ENCODE measurements around the gene FCGR2B. TPM values are rescaled to one million over a fixed set of nuclear protein-coding genes. Genes with fewer than 3 reads are reported as not detected.

The FCGR2B gene
- total RNA-seq, 1 donor from 2014 or later = 14.5 TPM

DNA sequence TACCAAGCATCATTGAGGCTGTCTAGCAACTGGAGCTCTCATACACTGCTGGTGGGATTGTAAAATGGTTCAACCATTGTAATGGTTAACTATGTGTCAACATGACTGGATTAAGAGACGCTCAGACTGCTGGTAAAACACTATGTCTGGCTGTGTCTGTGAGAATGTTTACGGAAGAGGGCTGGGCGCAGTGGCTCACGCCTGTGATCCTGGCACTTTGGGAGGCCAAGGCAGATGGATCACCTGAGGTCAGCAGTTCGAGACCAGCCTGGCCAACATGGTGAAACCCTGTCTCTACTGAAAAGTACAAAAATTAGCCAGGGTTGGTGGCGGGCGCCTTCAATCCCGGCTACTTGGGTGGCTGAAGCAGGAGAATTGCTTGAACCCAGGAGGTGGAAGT, 39.3 kb downstream of the FCGR2B start:
- H3K4me1 ChIP-seq = peaks cover 0 to 4% of the 10 kb centered on the region in 2 donors
- DNase-seq (ENCODE audit: low spot score in 2 of 2) = no peak
- intact Hi-C loops (cut with DNase I) = no loop called here
- no peaks in the 10 kb centered on the region for H3K36me3 ChIP-seq
- H3K27ac ChIP-seq = no peak overlapping the region
- H3K4me3 ChIP-seq = no peak overlapping the region
- no peaks in the 10 kb centered on the region for H3K27me3 ChIP-seq
- TF ChIP-seq, protein P1, sequence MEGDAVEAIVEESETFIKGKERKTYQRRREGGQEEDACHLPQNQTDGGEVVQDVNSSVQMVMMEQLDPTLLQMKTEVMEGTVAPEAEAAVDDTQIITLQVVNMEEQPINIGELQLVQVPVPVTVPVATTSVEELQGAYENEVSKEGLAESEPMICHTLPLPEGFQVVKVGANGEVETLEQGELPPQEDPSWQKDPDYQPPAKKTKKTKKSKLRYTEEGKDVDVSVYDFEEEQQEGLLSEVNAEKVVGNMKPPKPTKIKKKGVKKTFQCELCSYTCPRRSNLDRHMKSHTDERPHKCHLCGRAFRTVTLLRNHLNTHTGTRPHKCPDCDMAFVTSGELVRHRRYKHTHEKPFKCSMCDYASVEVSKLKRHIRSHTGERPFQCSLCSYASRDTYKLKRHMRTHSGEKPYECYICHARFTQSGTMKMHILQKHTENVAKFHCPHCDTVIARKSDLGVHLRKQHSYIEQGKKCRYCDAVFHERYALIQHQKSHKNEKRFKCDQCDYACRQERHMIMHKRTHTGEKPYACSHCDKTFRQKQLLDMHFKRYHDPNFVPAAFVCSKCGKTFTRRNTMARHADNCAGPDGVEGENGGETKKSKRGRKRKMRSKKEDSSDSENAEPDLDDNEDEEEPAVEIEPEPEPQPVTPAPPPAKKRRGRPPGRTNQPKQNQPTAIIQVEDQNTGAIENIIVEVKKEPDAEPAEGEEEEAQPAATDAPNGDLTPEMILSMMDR (IDR thresholded peaks at IDR 0.05) = no peak
- no peaks in the 10 kb centered on the region for H3K9me3 ChIP-seq

DNA sequence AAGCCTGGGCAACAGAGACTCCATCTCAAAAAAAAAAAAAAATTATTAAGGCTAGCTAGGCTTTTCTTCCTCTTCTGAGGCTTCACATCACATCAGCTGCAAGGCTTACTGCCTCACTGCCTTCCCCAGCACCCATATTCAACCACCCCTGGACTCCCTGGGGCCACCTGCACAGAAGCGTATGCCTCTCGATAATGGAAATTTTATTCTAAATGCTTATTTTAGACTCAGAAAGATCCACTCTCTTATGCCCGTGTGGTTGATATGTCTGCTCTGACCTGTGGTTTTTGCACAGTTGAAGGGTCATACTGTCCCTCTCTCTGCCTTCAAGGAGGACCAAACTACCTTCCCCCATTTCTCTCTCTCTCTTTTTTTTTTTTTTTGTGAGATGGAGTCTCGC, 42.6 kb downstream of the FCGR2B start:
- H3K27ac ChIP-seq = peak overlapping the region; percentile 22 to 81
- H3K4me3 ChIP-seq = no peak overlapping the region
- no peaks in the 10 kb centered on the region for H3K36me3 ChIP-seq
- intact Hi-C loops (cut with DNase I) = no loop called here
- H3K27me3 ChIP-seq = no peaks in the 10 kb centered on the region
- peaks cover 0 to 4% of the 10 kb centered on the region in 2 donors for H3K4me1 ChIP-seq
- TF ChIP-seq, protein P1 (IDR thresholded peaks at IDR 0.05) = no peak
- no peak for DNase-seq (ENCODE audit: low spot score in 2 of 2)
- H3K9me3 ChIP-seq = no peaks in the 10 kb centered on the region

DNA sequence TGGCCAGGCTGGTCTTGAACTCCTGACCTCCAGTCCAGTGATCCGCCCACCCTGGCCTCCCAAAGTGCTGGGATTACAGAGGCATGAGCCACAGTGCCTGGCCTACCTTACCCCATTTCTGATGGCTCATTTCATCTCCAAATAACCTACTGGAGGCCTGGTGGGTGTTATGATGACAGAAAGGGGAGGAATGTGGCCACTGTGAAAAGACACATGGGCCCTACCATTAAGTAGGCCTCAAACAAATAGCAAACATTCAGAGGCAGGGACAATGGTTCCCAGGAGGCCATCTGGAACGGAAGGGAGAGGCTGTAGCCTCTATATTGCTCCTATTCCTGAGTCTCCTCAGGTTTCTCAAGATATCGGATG, 43.2 kb downstream of the FCGR2B start:
- H3K36me3 ChIP-seq = no peaks in the 10 kb centered on the region
- peaks cover 0 to 4% of the 10 kb centered on the region in 2 donors for H3K4me1 ChIP-seq
- no peak for DNase-seq (ENCODE audit: low spot score in 2 of 2)
- no peaks in the 10 kb centered on the region for H3K9me3 ChIP-seq
- peak overlapping the region; percentile 22 to 81 for H3K27ac ChIP-seq
- TF ChIP-seq, protein P1 (IDR thresholded peaks at IDR 0.05) = no peak
- intact Hi-C loops (cut with DNase I) = loop anchor here (1.0 kb wide), 1 partner anchor 20 kb away; no protein-coding TSS in a partner anchor
- H3K4me3 ChIP-seq = no peak overlapping the region
- H3K27me3 ChIP-seq = no peaks in the 10 kb centered on the region

- TF ChIP-seq, protein P1 (IDR thresholded peaks at IDR 0.05) = no peak
- Histone ChIP-seq H3K4me1 (peaks cover 0 to 4% of the 10 kb centered on the region in 2 donors), H3K9me3 (no peaks in the 10 kb centered on the region), H3K27ac (peak within 1 kb of the TSS; percentile 58 to 81), H3K4me3 (no peak within 1 kb of the TSS), H3K27me3 (no peaks in the 10 kb centered on the region), H3K36me3 (no peaks in the 10 kb centered on the region)
- DNase-seq (ENCODE audit: low spot score in 2 of 2) = no peak
- intact Hi-C loops (cut with DNase I) = loop anchor here (1.0 kb wide), 1 partner anchor 20 kb away; no protein-coding TSS in a partner anchor
Measured at GRCh38 chr1:161706482-161707347, 43.8 kb downstream of the FCGR2B start, which contains the start of gene FCRLA. Gene FCRLA (plus strand): TSS chr1:161707229. CDS start chr1:161707265, 36 bp downstream.

GRCh38 chr1:161707503-161707902, 44.6 kb downstream of the FCGR2B start:
- Histone ChIP-seq H3K27ac (peak overlapping the region in 1 of 2 donors; percentile 58), H3K36me3 (no peaks in the 10 kb centered on the region), H3K27me3 (no peaks in the 10 kb centered on the region), H3K9me3 (no peaks in the 10 kb centered on the region), H3K4me3 (no peak overlapping the region), H3K4me1 (peaks cover 0 to 4% of the 10 kb centered on the region in 2 donors)
- intact Hi-C loops (cut with DNase I) = no loop called here
- TF ChIP-seq, protein P1 (IDR thresholded peaks at IDR 0.05) = no peak
- no peak for DNase-seq (ENCODE audit: low spot score in 2 of 2)
